GM18873 (cell line): ENCODE data around the gene NOTCH4.

ENCODE experiments used
- ATAC-seq: cut with Tn5 transposase; IDR thresholded peaks from one replicate; pipeline ENCODE4 v1.9.1; 2021; ENCODE audit warnings: mild to moderate bottlenecking, moderate library complexity, moderate number of reproducible peaks; ENCODE audit not compliant: unreplicated experiment, low FRiP score

Gene NOTCH4

DNA sequence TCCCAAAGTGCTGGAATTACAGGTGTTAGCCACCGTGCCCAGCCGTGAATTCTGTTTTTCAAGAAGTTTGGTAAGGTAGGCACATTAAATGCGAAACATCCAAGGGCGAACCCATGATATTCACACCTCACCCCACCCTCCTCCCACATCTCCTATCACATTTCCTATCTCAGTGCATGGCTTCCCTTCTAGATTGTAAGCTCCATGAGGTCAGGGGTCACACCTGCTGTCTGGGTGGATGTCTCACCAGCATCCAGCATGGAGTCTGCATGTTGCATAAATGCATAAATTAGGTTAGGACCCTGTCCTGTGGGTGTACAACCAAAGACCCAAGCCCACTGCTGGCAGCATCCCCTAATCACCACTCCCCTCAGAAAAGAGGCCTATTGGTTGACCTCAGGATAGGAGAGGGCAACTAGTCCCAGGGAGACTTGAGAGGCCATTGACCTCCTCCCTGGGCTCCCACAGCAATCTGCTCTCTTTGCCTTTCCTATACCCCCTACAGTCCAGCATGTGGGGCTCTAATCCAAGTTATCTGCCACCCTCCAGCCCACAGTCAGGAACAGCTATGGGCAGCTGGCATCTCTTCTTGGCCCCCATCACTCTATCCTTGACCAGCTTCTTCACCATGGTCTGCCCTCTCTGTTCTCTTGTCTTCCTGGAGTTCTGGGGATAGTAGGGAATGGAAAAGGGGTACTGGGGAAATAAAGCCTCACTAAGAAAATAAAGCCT lies 76.3 kb downstream of the NOTCH4 start:
- ATAC-seq, result no peak

- ATAC-seq, result no peak
These were observed 77.2 kb downstream of the NOTCH4 start for GRCh38 chr6:32146687-32147086.

- no peak for ATAC-seq
These were observed 77.6 kb downstream of the NOTCH4 start for GRCh38 chr6:32146287-32146686.
